Upper lobe of right lung (tissue), 1 donor: ENCODE measurements around the gene IFNL2. TPM values are rescaled to one million over a fixed set of nuclear protein-coding genes. Genes with fewer than 3 reads are reported as not detected.

Experiments used
- ATAC-seq: fragments of 200-7000 bp; cut with Tn5 transposase; one replicate; pipeline ENCODE4 v1.9.1; 2020; ENCODE audit warnings: mild to moderate bottlenecking, moderate library complexity
- DNase-seq: peaks from one replicate; pipeline ENCODE4 v3.0.0-alpha.2; 2020
- H3K27ac ChIP-seq: fragments of 200-600 bp; one replicate; pipeline ENCODE4 v1.8.0; 2022
- H3K27me3 ChIP-seq: fragments of 200-600 bp; one replicate; pipeline ENCODE4 v1.8.0; 2022; ENCODE audit warnings: mild to moderate bottlenecking
- H3K36me3 ChIP-seq: fragments of 200-600 bp; one replicate; pipeline ENCODE4 v1.8.0; 2022
- H3K4me1 ChIP-seq: fragments of 200-600 bp; one replicate; pipeline ENCODE4 v1.8.0; 2022
- H3K4me3 ChIP-seq: fragments of 200-600 bp; one replicate; pipeline ENCODE4 v1.8.0; 2022; ENCODE audit warnings: mild to moderate bottlenecking
- H3K9me3 ChIP-seq: fragments of 200-600 bp; one replicate; pipeline ENCODE4 v1.8.0; 2022
- intact Hi-C: fragments of 100-400 bp; cut with DNase I; formaldehyde crosslinking; loops from one replicate; pipeline ENCODE4 v1.11.0; 2022
- total RNA-seq: library from RNA; stranded (reverse); fragmentation: NEBNext Ultra II Directional; extraction: Animal tissue kit (Norgen Biotek cat#: 25700); gene quantifications from one replicate; pipeline ENCODE4 v1.2.1, GENCODE V29; 2021
- TF ChIP-seq, protein P1 (sequence below): fragments of 200-600 bp; IDR thresholded peaks from one replicate; pipeline ENCODE4 v1.8.0; 2022; ENCODE audit warnings: antibody characterized with exemption
- donor health status: DM: no; HTN: yes; CAD: no; lungs with severe emphysema.

Gene IFNL2
- total RNA-seq, 1 donor from 2014 or later = not detected

GRCh38 chr19:39304185-39304513, 36.0 kb downstream of the IFNL2 start:
- H3K9me3 ChIP-seq = no peaks in the 10 kb centered on the region
- H3K27ac ChIP-seq = no peak overlapping the region
- intact Hi-C loops = no loop called here
- no peak overlapping the region for H3K4me3 ChIP-seq
- no peaks in the 10 kb centered on the region for H3K36me3 ChIP-seq
- TF ChIP-seq, protein P1, sequence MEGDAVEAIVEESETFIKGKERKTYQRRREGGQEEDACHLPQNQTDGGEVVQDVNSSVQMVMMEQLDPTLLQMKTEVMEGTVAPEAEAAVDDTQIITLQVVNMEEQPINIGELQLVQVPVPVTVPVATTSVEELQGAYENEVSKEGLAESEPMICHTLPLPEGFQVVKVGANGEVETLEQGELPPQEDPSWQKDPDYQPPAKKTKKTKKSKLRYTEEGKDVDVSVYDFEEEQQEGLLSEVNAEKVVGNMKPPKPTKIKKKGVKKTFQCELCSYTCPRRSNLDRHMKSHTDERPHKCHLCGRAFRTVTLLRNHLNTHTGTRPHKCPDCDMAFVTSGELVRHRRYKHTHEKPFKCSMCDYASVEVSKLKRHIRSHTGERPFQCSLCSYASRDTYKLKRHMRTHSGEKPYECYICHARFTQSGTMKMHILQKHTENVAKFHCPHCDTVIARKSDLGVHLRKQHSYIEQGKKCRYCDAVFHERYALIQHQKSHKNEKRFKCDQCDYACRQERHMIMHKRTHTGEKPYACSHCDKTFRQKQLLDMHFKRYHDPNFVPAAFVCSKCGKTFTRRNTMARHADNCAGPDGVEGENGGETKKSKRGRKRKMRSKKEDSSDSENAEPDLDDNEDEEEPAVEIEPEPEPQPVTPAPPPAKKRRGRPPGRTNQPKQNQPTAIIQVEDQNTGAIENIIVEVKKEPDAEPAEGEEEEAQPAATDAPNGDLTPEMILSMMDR = no peak
- no peaks in the 10 kb centered on the region for H3K4me1 ChIP-seq
- ATAC-seq (no peak), DNase-seq (no peak)
- peaks cover 18% of the 10 kb centered on the region for H3K27me3 ChIP-seq

GRCh38 chr19:39304701-39305571, 36.7 kb downstream of the IFNL2 start:
- peaks cover 18% of the 10 kb centered on the region for H3K27me3 ChIP-seq
- H3K4me3 ChIP-seq = no peak overlapping the region
- DNase-seq (no peak), ATAC-seq (no peak)
- no peaks in the 10 kb centered on the region for H3K36me3 ChIP-seq
- H3K27ac ChIP-seq = no peak overlapping the region
- intact Hi-C loops = no loop called here
- no peaks in the 10 kb centered on the region for H3K4me1 ChIP-seq
- TF ChIP-seq, protein P1 = no peak
- no peaks in the 10 kb centered on the region for H3K9me3 ChIP-seq

DNA sequence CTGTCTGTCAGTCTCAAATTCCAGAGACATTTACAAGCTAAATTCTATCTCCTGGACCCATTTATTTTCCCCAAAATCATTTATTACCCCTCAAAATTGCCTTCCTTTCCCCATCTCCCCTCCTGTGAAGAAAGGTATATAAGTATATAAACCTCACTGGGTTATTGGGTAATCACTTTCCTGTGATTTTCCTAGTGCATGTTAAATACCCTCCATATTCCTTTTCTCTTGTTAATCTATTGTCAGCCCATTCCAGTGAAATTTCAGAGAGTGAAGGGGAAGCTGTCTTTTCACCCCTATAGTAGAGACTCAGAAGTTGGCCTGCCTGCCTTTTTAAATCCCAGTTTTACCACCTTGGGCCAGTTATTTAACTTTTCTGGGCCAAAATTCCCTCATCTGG, 37.9 kb downstream of the IFNL2 start:
- DNase-seq (no peak), ATAC-seq (no peak)
- H3K9me3 ChIP-seq = no peaks in the 10 kb centered on the region
- no peak overlapping the region for H3K4me3 ChIP-seq
- TF ChIP-seq, protein P1 = no peak
- H3K27ac ChIP-seq = no peak overlapping the region
- H3K4me1 ChIP-seq = no peaks in the 10 kb centered on the region
- intact Hi-C loops = no loop called here
- H3K27me3 ChIP-seq = peaks cover 18% of the 10 kb centered on the region
- no peaks in the 10 kb centered on the region for H3K36me3 ChIP-seq

DNA sequence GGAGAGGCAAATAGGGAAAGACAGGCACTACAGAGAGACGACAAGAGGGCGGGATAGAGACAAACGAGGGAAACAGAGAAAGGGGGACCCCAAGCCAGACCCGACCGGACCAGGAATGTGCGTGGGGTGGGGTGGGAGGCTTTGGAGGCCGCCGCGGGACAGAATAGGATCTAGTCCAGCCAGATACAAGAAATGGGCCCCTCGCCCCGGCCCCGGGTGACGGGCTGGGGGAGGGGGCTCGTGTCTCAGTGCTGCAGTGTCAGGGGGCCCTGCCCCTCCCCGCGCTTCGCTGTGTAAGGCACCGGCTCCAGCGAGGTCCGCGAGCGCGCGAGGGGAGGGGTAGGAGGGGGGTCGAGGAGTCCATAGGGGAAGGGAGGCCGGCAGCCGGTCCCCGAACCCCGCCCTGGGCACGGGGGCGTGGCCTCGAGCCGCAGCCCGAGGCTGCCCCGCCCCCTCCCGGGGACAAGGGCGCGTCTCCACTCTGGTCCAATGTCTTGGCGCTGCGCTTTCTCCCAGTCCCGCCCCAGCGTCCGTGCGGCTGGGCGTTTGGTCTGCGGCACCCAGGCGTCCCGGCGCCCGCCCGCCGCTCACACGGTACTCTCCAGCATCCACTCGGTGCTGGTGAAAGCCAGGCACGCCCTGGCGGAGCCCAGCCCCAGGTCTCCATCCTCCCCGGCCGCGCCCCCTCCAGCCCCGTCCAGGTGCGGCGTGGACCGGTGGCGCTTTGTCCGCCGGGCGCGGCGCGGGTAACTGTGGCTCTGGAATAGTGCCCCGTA, 39.0 kb downstream of the IFNL2 start:
- H3K27me3 ChIP-seq = peaks cover 18% of the 10 kb centered on the region
- TF ChIP-seq, protein P1 = no peak
- DNase-seq (peak; percentile 79), ATAC-seq (peak; percentile 90)
- no peaks in the 10 kb centered on the region for H3K4me1 ChIP-seq
- no peak overlapping the region for H3K27ac ChIP-seq
- H3K36me3 ChIP-seq = no peaks in the 10 kb centered on the region
- no peaks in the 10 kb centered on the region for H3K9me3 ChIP-seq
- H3K4me3 ChIP-seq = peak overlapping the region; percentile 26
- intact Hi-C loops = no loop called here

DNA sequence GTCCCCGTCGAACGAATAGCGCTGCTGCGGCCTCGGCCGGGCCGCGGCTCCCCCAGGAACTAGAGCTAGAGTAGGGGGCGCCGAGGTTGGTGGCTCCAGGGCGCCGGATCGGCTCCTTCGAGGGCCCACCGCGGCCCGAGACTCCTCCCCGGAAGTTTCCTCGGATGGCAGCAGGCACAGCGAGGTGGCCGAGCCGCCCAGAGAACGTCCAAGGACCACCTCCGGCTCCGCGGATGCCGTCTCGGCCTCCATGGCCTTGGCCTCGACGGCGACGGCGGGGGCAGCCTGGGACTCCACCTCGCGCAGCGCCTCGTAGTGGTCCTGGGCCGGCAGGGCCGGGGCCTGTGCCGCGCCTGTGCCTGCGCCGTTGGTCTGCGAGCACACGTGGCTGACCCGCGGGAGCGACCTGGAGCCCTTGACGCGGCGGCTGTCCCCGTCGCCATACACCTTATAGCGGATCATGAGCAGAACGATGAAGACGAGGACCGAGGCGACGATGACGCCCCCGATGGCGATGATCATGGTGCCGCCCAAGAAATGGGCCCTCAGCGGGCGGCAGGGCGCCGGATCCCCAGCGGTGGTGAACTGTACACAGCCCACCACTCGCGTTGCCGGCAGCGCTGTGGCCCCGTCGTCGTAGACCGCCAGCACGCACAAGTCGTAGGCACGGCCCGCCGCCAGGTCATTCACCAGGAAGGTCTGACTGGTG, 39.8 kb downstream of the IFNL2 start:
- intact Hi-C loops = no loop called here
- Histone ChIP-seq H3K4me3 (peak overlapping the region; percentile 26), H3K4me1 (no peaks in the 10 kb centered on the region), H3K27me3 (peaks cover 18% of the 10 kb centered on the region), H3K27ac (no peak overlapping the region), H3K9me3 (no peaks in the 10 kb centered on the region), H3K36me3 (no peaks in the 10 kb centered on the region)
- ATAC-seq (peak; percentile 9), DNase-seq (no peak)
- TF ChIP-seq, protein P1 = no peak
